GM12891 (cell line): ENCODE measurements around the gene ARHGAP8.

Source experiments
- DNase-seq: peaks from one replicate; pipeline ENCODE4 v3.0.0; 2011; ENCODE audit warnings: low spot score; ENCODE audit not compliant: insufficient read length
- FAIRE-seq: peaks from 2 replicates; lab custom pipeline; 2011; peaks lifted over from hg19 to GRCh38; lab: Jason Lieb, UNC
- PAX5 ChIP-seq: IDR thresholded peaks from 2 replicates; pipeline ENCODE4 v1.6.1; 2011; ENCODE audit warnings: low read length, moderate library complexity, mild to moderate bottlenecking; ENCODE audit not compliant: insufficient read depth, severe bottlenecking
- POLR2A ChIP-seq: IDR thresholded peaks from 2 replicates; pipeline ENCODE4 v1.6.1; 2011; ENCODE audit warnings: low read depth, low read length, control low read depth
- POLR2AphosphoS5 ChIP-seq: IDR thresholded peaks from 2 replicates; pipeline ENCODE4 v1.6.1; 2011; ENCODE audit warnings: low read depth, low read length, control low read depth
- POU2F2 ChIP-seq: IDR thresholded peaks from 2 replicates; pipeline ENCODE4 v1.6.1; 2011; ENCODE audit warnings: low read depth, mild to moderate bottlenecking, control low read depth, low read length, moderate library complexity
- SPI1 ChIP-seq: IDR thresholded peaks from 2 replicates; pipeline ENCODE4 v1.6.1; 2011; ENCODE audit warnings: low read depth, low read length, control low read depth
- TAF1 ChIP-seq: IDR thresholded peaks from 2 replicates; pipeline ENCODE4 v1.6.1; 2011; ENCODE audit warnings: low read depth, low read length, control low read depth

The ARHGAP8 gene

GRCh38 chr22:44876921-44877320, 124.5 kb downstream of the ARHGAP8 start:
- DNase-seq, result no peak
- FAIRE-seq, result no peak
- TF ChIP-seq PAX5 (no peak), SPI1 (no peak), TAF1 (no peak), POLR2AphosphoS5 (no peak), POLR2A (no peak), POU2F2 (no peak)

DNA sequence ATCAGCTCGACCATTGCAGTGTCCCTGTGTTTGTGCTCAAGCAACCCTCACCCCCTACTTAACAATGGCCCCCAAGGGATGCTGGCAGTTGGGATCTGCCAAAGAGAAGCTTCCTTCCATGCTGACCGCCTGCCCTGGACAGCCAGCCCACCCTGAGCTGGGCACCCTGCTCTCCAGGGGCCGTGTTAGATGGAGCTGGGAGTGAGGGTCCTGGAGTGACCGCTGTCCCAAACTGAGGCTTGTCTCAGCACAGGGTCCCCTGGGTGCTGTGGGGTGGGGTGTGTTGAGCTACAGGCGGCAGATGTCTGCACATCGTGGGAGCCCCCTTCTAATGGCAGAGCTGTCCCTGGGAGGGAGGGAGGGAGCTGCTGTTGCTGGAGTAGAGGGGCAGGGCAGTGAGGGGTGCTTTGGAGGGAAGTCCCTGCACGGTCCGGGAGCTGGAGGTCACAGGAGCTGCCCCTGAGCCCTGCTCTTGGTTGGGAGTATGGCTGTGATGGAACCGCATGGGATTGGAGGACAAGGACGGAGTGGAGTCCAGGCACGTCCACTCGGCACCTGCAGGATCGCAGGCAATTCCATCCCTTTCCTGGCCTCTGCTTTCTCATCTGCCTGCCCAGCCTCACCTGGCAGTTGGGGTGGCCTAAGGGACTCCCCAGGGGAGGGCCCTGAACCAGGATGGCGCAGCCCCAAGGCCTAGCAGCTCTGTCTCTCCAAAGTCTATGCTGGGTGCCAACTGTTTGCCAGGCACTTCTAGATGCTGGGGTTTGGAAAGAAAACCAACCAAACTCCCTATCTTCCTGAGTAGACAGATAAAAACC, 126.3 kb downstream of the ARHGAP8 start:
- DNase-seq, result no peak
- TF ChIP-seq PAX5 (no peak), POLR2AphosphoS5 (no peak), POLR2A (no peak), SPI1 (no peak), POU2F2 (no peak), TAF1 (no peak)

GRCh38 chr22:44879301-44879680, 126.9 kb downstream of the ARHGAP8 start:
- no peak for DNase-seq
- TF ChIP-seq TAF1, result no peak
- TF ChIP-seq SPI1, result no peak
- TF ChIP-seq POLR2A, result no peak
- TF ChIP-seq POU2F2, result no peak
- TF ChIP-seq PAX5, result no peak
- no peak for TF ChIP-seq POLR2AphosphoS5
- FAIRE-seq, result no peak

More for the DNA sequence above, 126.3 kb downstream of the ARHGAP8 start:
- no peak for FAIRE-seq

DNA sequence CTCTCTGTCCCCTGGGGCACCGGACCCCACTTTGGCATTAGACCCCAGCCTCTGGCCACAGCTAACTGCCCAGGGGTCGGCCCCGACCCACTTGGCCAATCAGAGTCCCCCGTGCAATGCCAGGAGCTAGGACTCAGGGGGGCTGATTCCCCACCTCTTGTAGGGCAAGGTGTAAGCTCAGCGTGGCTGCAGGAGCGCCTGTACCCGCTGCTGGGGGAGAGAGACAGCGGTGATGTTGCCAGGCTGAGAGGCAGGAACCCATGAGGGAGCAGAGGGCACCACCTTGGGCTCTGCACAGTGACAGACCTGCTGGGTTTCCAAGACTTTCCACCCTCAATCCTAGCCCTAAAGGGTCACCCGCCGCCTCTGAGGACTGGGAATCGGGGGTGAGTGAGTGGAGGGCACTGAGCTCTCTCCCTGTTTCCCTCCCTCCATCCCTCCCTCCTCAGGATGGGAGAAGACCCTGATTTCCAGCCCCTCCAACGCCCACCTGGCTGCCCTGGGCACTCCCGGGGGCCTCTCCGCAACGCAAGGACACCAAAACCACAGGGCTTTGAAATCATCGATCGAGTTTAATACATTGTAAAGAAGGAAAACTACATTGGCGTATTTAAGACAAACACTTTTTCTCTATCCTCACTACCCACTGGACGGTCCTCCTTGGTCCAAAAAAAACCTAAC, 128.4 kb downstream of the ARHGAP8 start:
- DNase-seq (no peak), FAIRE-seq (no peak)
- TF ChIP-seq SPI1, result no peak
- no peak for TF ChIP-seq POU2F2
- no peak for TF ChIP-seq POLR2AphosphoS5
- TF ChIP-seq POLR2A, result no peak
- no peak for TF ChIP-seq PAX5
- no peak for TF ChIP-seq TAF1

DNA sequence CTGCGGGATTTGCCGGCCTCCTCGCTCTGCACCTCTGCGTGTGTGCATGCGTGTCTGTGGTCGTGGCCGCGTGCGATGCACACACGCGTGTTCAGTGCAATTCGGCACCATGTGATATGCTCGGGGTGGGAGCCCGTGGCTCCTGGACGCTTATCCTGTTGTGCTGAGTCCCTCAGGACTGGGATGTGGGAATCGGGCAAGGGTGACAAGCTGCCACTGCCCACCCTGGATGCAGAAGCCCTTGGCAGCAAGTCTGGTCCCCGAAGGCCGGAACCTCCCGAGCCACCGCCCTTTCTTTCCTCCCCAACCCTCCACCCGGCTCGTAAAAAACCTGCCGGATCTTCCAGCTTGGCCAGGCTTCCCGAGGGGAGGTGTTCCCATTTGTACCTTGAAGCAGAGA, 129.2 kb downstream of the ARHGAP8 start:
- DNase-seq (no peak), FAIRE-seq (no peak)
- TF ChIP-seq POLR2A (no peak), PAX5 (no peak), TAF1 (no peak), SPI1 (no peak), POU2F2 (no peak), POLR2AphosphoS5 (no peak)

DNA sequence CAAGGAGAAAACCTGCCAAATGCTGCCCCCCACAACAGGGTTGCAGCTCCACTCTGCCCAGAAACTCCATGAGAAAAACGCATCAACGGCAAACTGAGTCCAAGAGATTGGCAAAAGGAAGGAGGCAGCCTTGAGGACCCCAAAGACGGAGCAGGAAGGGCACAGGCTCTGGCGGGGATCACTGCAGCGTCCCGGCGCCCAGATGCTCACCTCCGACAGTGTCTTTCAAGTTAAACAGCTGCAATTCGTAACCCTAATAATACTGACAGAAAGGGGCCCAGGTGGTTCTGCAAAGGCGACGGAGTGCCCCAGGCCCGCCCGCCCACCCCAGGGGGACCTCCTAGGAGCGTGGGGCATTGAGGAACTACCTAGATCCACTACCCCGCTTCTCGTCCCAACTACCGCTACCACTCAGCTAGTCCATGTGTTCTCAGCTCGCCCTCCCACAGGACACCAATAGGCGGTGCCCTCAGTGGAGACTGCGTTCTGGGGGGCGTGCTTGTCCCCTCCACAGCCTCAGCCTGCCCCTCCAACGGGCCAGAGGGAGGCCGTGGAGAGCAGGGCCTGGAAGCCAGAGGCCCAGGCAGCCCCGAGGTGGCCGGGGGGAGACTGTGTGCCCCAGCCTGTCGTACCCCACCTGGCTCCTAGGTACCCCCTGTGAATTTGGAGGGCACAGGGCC, 130.0 kb downstream of the ARHGAP8 start:
- DNase-seq (no peak), FAIRE-seq (no peak)
- TF ChIP-seq POLR2AphosphoS5 (no peak), SPI1 (no peak), POLR2A (no peak), POU2F2 (no peak), PAX5 (no peak)

GRCh38 chr22:44883011-44883421, 130.6 kb downstream of the ARHGAP8 start:
- TF ChIP-seq POLR2AphosphoS5 (no peak), POLR2A (no peak), TAF1 (no peak), POU2F2 (no peak), PAX5 (no peak), SPI1 (no peak)
- DNase-seq, result no peak
- no peak for FAIRE-seq

- DNase-seq, result no peak
- FAIRE-seq, result no peak
- TF ChIP-seq POLR2A, result no peak
Observed at GRCh38 chr22:44884562-44884961, 132.2 kb downstream of the ARHGAP8 start.

GRCh38 chr22:44884968-44885805, 132.8 kb downstream of the ARHGAP8 start:
- DNase-seq (no peak), FAIRE-seq (no peak)
- TF ChIP-seq POU2F2 (no peak), PAX5 (no peak), POLR2A (no peak)

DNA sequence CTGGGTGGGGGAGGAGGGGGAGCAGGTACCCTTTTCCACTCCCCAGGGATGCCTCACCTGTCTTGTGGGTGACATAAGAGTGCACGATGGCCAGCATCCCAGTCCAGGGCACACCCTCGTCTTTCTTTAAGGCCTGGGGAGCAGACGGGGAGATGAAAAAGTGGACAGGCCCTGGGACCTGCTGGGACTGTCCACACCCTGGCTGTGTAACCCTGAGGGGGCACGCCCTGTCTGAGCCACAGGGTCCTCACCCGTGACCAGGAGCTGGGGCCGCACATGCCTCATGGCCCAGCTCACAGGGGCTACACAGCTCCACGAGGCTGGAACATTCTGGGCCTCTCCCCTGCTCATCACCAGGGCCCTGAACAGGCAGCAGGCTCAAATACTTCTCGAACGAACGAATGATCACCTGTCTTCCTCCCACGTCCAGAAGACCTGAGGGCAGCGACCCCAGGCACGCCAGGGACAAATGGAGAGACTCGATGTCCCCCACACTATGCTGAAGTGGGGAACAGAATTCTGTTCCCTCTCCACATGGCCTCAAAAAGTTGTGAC, 133.5 kb downstream of the ARHGAP8 start:
- DNase-seq (no peak), FAIRE-seq (no peak)
- TF ChIP-seq SPI1 (no peak), PAX5 (no peak), POLR2A (no peak), TAF1 (no peak), POU2F2 (no peak), POLR2AphosphoS5 (no peak)
